Stimulated activated CD8-positive, alpha-beta memory T cell treated with anti-CD3 and anti-CD28 coated beads, Interleukin-15, amount 100 ng/mL, for 1 hour (primary cell): ENCODE measurements around the gene ETNPPL.
"Not testable (repeated sequence)": the region's sequence is repeated elsewhere in the genome, so short reads cannot be mapped to it uniquely, and the experiment has no call there.

ENCODE experiments used
- DNase-seq: peaks from one replicate; pipeline ENCODE4 v3.0.0-alpha.2; 2020; ENCODE audit warnings: low read depth

ETNPPL gene

DNA sequence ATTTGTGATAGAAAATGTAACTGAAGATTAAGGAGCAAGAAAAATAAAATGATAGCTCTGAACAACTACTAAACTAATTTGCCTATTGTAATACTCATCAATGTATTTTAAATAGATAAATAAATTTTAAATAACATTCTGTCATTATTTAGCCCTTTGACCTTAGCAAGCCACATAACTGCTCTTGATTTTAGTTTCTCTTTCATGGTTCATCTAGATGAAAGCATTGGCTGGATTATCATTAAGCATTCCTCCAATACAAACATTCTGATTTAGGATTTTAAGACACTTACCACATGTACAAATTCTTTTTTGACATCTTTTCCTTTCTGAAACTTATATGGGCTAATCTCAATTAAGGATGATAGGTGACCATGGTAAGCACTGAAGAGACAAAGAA, 8.5 kb downstream of the ETNPPL start:
- DNase-seq: no peak

GRCh38 chr4:108751321-108751720, 11.5 kb downstream of the ETNPPL start:
- DNase-seq: no peak

GRCh38 chr4:108749119-108749518, 13.7 kb downstream of the ETNPPL start:
- no peak for DNase-seq

DNA sequence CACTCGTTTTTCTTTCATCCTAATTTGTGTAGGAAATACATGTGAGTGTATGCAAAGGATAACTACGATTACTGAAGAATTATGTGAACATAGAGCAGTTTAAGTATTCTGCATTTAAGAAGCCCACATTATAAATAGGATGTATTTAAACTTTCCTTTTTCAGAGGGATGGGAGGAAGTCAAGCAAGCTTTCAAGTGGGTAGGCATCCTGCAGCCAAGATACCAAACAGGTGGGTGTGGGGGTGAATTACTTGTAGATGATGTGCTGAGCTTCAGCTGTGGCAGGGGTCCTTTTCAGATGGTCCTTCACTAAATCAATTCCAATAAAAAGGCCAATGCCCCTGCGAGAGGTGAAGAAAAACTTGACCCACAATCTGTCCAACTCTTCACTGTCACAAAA, 16.3 kb downstream of the ETNPPL start:
- DNase-seq: no peak

GRCh38 chr4:108744307-108744706, 18.5 kb downstream of the ETNPPL start:
- DNase-seq: no peak

DNA sequence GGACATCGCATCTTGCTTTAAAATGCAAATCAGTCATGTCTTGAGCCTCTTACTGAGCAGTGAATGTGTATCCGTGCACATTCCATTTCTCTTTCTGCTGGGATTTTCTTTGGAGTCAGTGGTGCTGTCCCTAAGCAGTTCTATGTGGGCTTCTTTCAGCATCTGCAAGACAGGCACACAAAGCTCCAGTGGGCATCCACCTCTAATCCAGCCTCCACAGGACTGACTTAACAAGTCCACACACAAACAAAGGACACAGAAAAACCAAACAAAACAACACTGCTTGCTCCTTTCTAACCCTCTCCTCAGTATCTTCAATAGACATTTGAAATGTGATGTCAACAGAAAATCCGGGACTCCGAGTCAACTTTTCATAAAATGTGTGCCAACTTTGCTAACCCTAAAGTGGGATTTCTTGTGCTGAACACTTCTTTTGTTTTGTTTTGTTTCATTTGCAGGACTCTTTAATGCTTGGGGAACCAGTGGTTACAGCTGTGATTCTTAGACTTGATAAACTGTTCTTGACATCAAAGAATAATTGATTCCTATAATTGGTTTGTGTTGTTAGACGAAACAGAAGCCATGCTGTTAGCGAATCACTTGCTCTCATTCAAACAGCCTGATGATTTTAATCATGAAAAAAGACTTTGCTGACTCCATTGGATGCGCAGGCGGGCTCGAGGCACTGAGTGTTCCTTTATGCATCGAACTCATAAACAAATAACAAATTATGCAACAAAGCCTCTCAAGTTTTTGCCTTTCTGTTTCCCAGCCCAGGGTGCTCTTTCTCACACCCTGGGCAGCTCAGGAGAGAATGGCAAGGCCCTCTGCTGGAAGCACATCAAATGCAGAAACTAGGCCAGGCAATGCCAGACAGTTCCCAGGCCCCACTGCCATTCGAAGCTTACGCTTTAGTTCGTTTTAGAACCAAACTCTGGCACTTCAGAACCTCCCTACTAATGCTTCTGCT, 20.1 kb downstream of the ETNPPL start:
- no peak for DNase-seq

- DNase-seq: no peak
Observed at GRCh38 chr4:108738003-108738706, 24.7 kb downstream of the ETNPPL start.

DNA sequence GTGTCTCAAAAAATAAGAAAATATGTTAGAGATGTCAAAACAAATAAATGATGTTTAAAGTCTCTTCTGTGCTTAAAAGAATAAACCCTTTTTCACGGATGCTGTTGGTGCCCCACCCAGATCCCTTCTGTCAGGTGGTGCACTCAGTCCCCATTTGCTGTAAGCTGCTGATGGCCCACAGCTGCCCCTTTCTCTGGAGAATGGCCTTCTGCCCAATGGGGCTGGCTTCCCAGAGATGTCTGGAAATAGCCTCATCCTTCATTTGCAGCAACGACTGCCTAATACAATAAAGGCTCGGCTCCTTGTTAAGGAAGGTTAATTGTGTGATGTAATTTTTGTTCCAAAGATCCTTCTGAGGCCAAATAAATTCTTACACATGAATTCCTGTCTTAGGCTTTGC, 31.8 kb downstream of the ETNPPL start:
- no peak for DNase-seq

GRCh38 chr4:108730579-108730978, 32.3 kb downstream of the ETNPPL start:
- DNase-seq: no peak

- DNase-seq: no peak
Observed at GRCh38 chr4:108729731-108730130, 33.1 kb downstream of the ETNPPL start.

GRCh38 chr4:108725457-108725856, 37.4 kb downstream of the ETNPPL start:
- no peak for DNase-seq

DNA sequence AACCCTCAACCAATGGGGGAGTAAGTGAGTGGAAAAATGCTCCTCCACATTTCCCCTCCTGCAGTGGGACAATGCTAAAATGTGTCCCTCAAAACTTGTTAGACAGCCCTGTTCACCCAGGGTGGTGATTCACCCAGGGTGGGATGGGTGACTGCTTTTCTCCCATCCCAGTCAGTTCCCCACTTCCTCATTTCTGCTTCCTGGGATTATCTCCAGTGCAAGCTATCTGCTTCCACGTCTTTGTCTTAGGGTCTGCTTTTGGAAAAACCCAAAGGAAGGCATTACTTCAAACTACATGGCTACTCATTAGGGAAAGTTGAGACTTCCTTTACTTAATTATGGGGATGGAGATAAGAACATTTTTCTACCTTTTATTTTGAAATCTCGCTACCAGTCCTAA, 45.5 kb downstream of the ETNPPL start:
- DNase-seq: no peak

DNA sequence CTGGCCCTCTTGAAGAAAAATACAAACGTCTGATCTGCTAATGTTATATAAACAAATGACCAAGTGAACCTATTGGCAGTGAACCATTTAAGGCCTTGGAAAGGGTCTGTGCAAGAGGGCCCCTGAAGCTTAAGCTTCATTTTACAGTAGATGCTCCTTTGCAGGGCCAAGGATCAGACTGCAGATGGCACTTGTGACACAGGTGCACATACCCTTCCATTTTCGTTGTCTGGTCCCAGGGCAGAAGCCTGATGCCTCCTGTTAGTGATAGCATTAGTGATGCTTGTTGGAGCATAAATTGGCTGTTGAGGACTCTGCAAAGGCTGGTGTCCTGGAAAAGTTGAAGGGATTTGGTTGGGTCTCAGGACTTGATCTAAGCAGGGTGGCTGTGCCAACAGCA, 46.5 kb downstream of the ETNPPL start:
- DNase-seq: no peak

- no peak for DNase-seq
Observed at GRCh38 chr4:108714880-108715279, 48.0 kb downstream of the ETNPPL start.

- not testable (repeated sequence) for DNase-seq
Observed at GRCh38 chr4:108710578-108710977, 52.3 kb downstream of the ETNPPL start.

DNA sequence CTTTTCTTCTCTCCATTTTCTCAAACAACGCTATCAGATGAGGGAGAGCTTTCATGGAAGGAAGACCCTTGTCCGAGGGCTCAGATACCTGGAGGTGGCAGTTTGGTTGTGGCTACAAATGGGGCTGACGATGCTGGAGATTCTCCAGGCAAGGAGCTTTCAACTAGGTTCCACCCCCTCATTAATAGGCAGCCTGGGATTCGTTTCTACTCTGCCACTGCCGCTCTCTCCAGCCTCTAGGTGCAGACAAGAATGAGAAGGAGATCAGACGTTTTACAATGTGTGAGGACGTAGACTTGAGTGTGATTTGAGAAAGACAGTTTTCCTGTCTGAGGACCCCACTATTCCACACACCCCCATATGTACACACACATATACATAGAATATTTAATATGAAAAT, 53.1 kb downstream of the ETNPPL start:
- DNase-seq: no peak

- no peak for DNase-seq
Observed at GRCh38 chr4:108709234-108709633, 53.6 kb downstream of the ETNPPL start.

- no peak for DNase-seq
Observed at GRCh38 chr4:108706289-108706688, 56.6 kb downstream of the ETNPPL start.

DNA sequence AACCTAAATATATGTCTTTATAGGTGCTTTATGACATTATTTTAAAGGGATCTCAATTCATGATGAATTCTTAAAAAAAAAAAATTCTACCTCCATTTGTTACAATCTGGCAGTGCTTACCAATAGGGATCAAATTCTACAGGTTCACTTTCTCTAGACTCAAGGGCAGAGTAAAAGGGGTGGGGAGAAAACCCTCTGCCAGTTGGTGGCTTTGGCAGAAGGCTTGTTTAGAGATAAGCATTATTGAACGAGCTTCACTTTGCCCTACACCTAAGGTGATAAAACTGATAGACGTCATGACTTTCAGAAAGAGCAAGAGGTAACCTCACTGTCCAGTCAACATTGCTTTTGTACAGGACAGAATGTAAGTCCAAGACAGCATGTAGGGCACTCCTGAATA, 58.9 kb downstream of the ETNPPL start:
- no peak for DNase-seq

- DNase-seq: no peak
Observed at GRCh38 chr4:108703370-108703769, 59.5 kb downstream of the ETNPPL start.

GRCh38 chr4:108702960-108703359, 59.9 kb downstream of the ETNPPL start:
- DNase-seq: no peak

GRCh38 chr4:108700081-108700757, 62.6 kb downstream of the ETNPPL start:
- no peak for DNase-seq

- no peak for DNase-seq
Observed at GRCh38 chr4:108696160-108696559, 66.7 kb downstream of the ETNPPL start.
